Ovary (tissue), 9 donors: ENCODE measurements around the gene CHMP4A. TPM values are rescaled to one million over a fixed set of nuclear protein-coding genes. Genes with fewer than 3 reads are reported as not detected.
A peak's percentile ranks its signal among the peaks of the same experiment; 100 is the strongest.

ENCODE experiments used
- DNase-seq, 5 donors: peaks; one replicate each; pipeline ENCODE4 v3.0.0-alpha.2; 2019 to 2020
- H3K27ac ChIP-seq, 2 donors: fragments of 200-600 bp; one replicate each; pipeline versions ENCODE4 v1.5.1 to v1.8.0; 2019 to 2022
- H3K27me3 ChIP-seq: fragments of 200-600 bp; one replicate; pipeline ENCODE4 v1.8.0; 2022
- H3K36me3 ChIP-seq: fragments of 200-600 bp; sonication (generic); one replicate; pipeline ENCODE4 v1.5.1; 2019
- H3K4me1 ChIP-seq: one replicate; pipeline ENCODE4 v1.8.1; 2013; ENCODE audit warnings: mild to moderate bottlenecking, moderate library complexity; ENCODE audit not compliant: insufficient read depth
- H3K4me3 ChIP-seq: fragments of 200-600 bp; sonication (generic); one replicate; pipeline ENCODE4 v1.5.1; 2017
- H3K9me3 ChIP-seq, 2 donors: fragments of 200-600 bp in 1 of 2; sonication (generic) in 1 of 2; one replicate each; pipeline versions ENCODE4 v1.5.1 to v1.8.1; 2013 to 2019; ENCODE audit warnings: mild to moderate bottlenecking in 1 of 2, moderate library complexity in 1 of 2
- EP300 ChIP-seq: sonication (generic); formaldehyde crosslinking; IDR thresholded peaks from one replicate; pipeline ENCODE4 v1.6.1; 2017; ENCODE audit warnings: antibody characterized with exemption
- POLR2A ChIP-seq: fragments of 450-650 bp; IDR thresholded peaks from one replicate; pipeline ENCODE4 v1.6.1; 2017; ENCODE audit warnings: antibody characterized with exemption, mild to moderate bottlenecking, moderate library complexity
- WGBS, 3 donors: extraction: QIAGEN DNeasy Blood & Tissue Kit in 1 of 3; methylation state at CpG; one replicate each; pipeline versions ENCODE4 v1.1.5 to v1.1.7; 2013 to 2017; 5-methylcytosine and 5-hydroxymethylcytosine counted together
- intact Hi-C, 4 donors: fragments of 100-400 bp; cut with DNase I; formaldehyde crosslinking; loops; one replicate each; pipeline versions ENCODE4 v1.11.0 to v1.15.1; 2022 to 2023
- polyA plus RNA-seq, 2 donors: library from polyadenylated mRNA; stranded (reverse); fragments of 200-250 nt in 1 of 2; fragments of 350-450 nt in 1 of 2; fragmentation: Illumina TruSeq in 1 of 2; extraction: RNeasy Lipid Tissue Mini Kit (QIAGEN cat#74804) in 1 of 2; gene quantifications; one replicate each; pipeline ENCODE4 v1.2.3, GENCODE V29; 2013 to 2014
- total RNA-seq, 7 donors: library from RNA; depleted of rRNA in 2 of 7; stranded (reverse); fragments of >200 nt in 2 of 7; fragmentation: NEBNext Ultra II Directional in 3 of 7; extraction: Animal tissue kit (Norgen Biotek cat#: 25700) in 3 of 7; gene quantifications; one replicate each; pipeline versions ENCODE4 v1.1.0 to v1.2.4, GENCODE V29; 2016 to 2023
- TF ChIP-seq, protein P1 (sequence below), 3 donors: fragments of 450-650 bp in 2 of 3; fragments of 200-600 bp in 1 of 3; IDR thresholded peaks; one replicate each; pipeline versions ENCODE4 v1.5.1 to v1.8.0; 2016 to 2022; ENCODE audit warnings: antibody characterized with exemption in 3 of 3, mild to moderate bottlenecking in 1 of 3
- donor health status: DM: no; HTN: no; CAD: no; lungs with moderate emphysema.
- donor health status: DM: no; HTN: no; CAD: no.
- donor health status: Bipolar disorder and iron deficiency.
- donor health status: DM: yes; HTN: yes; CAD: no.
- donor health status: DM: no; HTN: no; CAD: no.
- donor health status: DM: yes; HTN: yes; CAD: no.

The CHMP4A gene
- total and polyA plus RNA-seq, 9 donors: 26.8 to 105 (median 41.7) TPM

DNA sequence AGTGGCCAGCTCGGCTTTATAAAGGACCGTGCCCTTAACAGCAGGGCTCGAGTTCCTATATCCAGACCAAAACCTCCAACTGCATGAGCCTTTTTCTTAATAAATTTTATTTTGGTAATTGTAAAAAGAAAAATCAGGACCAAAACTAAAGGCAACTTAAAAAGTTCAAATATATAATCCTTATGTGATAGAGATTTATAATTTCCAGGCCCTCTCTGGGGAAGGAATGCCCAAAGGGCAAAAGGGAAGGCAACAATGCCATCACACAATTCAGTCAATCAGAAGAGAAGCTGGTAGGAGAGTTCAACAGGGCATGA is 24.3 kb downstream of the CHMP4A start:
- Histone ChIP-seq H3K27ac (no peak overlapping the region), H3K36me3 (no peaks in the 10 kb centered on the region), H3K27me3 (no peaks in the 10 kb centered on the region), H3K4me3 (no peak overlapping the region), H3K4me1 (peaks cover 2% of the 10 kb centered on the region), H3K9me3 (no peaks in the 10 kb centered on the region)
- DNase-seq: no peak
- TF ChIP-seq POLR2A: no peak
- TF ChIP-seq, protein P1, sequence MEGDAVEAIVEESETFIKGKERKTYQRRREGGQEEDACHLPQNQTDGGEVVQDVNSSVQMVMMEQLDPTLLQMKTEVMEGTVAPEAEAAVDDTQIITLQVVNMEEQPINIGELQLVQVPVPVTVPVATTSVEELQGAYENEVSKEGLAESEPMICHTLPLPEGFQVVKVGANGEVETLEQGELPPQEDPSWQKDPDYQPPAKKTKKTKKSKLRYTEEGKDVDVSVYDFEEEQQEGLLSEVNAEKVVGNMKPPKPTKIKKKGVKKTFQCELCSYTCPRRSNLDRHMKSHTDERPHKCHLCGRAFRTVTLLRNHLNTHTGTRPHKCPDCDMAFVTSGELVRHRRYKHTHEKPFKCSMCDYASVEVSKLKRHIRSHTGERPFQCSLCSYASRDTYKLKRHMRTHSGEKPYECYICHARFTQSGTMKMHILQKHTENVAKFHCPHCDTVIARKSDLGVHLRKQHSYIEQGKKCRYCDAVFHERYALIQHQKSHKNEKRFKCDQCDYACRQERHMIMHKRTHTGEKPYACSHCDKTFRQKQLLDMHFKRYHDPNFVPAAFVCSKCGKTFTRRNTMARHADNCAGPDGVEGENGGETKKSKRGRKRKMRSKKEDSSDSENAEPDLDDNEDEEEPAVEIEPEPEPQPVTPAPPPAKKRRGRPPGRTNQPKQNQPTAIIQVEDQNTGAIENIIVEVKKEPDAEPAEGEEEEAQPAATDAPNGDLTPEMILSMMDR (IDR thresholded peaks at IDR 0.05): no peak
- no peak for TF ChIP-seq EP300
- WGBS, 3 donors: 0 to 1% (median 0%) methylated on average over 3 of the region's 3 CpGs
- intact Hi-C loops: no loop called here

DNA sequence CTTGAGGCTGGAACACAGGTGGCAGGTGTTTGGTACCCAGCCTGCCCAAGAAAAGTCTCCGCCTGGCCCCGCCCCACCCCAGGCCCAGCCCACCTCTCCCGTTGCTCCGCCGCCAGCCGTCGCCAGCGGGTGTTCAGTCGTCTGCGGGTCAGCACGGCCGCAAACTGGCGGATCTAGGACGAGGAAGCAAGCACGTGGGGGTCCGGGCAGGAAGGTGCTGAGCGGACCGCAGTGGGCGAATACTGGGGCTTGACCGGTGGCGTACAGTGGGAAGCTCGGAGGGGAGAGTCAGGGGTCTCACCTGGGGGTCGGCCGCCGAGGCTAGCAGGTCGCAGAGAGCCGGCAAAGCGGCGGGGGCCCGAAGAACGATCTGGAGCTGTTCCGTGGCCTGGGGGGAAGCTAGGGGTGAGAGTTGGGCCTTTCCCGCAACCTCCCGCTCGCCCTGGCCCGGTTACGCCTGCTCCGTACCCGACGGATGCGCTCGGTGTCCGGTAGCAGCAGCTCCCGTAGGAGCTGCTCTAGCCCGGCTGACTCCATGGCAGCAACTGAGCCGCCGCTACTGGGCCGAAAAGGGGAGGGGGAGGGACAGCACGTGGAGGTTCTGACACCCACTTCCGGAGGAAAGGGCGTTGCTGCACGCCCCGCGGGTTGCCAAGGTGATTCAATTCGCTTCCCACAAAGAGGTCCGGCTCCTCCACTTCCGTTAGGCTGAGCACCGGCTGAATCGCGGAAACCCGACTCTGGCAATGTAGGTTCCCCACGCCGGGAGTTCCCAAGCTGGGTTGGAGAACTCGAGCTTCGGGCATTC is 24.8 kb downstream of the CHMP4A start, which contains the start of gene IPO4:
TSS of gene IPO4 (minus strand) at position 566 of the 808 bp plus-strand sequence. CDS start at position 537, 29 bp downstream.
- Histone ChIP-seq H3K27me3 (no peaks in the 10 kb centered on the region), H3K9me3 (no peaks in the 10 kb centered on the region), H3K4me1 (peaks cover 2% of the 10 kb centered on the region), H3K4me3 (peak within 1 kb of the TSS; percentile 45), H3K27ac (no peak within 1 kb of the TSS), H3K36me3 (no peaks in the 10 kb centered on the region)
- peak; percentile 95 to 97 (median 96) for DNase-seq
- WGBS, 3 donors: 0 to 1% (median 0%) methylated on average over 48 to 65 of the region's 65 CpGs
- intact Hi-C loops: no loop called here
- TF ChIP-seq EP300 (no peak), POLR2A (peak; percentile 40)
- TF ChIP-seq, protein P1 (IDR thresholded peaks at IDR 0.05): no peak

DNA sequence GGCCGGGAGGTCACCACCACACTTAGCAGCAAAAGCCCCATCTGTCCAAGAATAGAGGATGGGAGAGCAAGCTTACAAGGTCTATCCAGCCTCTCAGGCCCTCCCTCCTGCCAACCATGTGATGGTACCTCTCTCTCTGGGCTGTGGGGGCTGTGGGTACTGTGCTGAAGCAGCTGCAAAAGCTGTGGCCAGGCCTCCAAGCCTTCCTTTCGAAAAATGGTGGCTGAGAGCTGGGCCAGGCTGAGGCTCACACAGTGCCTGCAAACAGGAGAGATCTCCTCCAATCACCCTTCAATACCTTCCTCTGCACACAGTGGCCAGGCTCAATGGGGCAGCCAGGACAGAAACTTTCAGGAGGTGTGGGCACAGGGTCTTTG is 25.8 kb downstream of the CHMP4A start:
- no peaks in the 10 kb centered on the region for H3K36me3 ChIP-seq
- 70 to 82% (median 72%) methylated on average over 2 of the region's 2 CpGs for WGBS, 3 donors
- H3K4me1 ChIP-seq: peaks cover 2% of the 10 kb centered on the region
- TF ChIP-seq, protein P1 (IDR thresholded peaks at IDR 0.05): no peak
- TF ChIP-seq EP300 (no peak), POLR2A (no peak)
- no peaks in the 10 kb centered on the region for H3K9me3 ChIP-seq
- intact Hi-C loops: no loop called here
- DNase-seq: no peak
- no peak overlapping the region for H3K4me3 ChIP-seq
- H3K27ac ChIP-seq: no peak overlapping the region
- no peaks in the 10 kb centered on the region for H3K27me3 ChIP-seq

DNA sequence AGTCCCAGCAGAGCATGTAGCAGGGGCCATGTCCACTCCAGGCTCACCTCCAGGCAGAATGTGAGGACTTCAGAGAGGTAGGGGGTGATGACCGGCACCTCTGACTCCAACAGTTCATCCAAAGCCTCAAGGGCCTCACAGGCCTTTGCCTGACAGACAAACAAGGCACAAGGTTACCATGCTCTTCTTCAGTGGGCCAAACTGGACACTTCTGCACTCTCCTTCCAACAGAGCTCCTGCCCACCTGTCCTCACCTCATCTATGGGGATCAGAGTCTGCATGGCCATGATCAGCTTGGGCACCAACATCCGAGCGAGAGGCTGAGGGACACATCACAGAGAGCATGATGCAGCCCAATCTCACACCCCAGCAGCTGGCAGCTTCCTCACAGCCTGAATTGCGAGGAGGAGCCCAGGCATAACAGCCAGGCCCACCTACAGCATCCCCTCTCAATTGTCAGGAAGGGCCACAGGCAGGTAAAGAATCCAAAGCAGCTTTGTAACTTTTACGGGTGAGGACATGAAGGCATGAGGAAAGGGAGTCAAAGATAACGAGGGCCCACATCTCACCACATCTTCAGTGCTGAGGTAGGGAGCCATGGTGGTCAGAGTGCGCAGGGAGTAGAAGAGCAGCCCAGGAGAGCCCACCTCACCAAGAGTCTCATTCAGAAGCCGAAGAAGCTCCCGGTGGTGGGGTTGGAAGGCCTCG is 26.3 kb downstream of the CHMP4A start:
- Histone ChIP-seq H3K27me3 (no peaks in the 10 kb centered on the region), H3K36me3 (no peaks in the 10 kb centered on the region), H3K4me3 (no peak overlapping the region), H3K9me3 (no peaks in the 10 kb centered on the region), H3K4me1 (peaks cover 2% of the 10 kb centered on the region), H3K27ac (no peak overlapping the region)
- 87 to 94% (median 88%) methylated on average over 10 of the region's 10 CpGs for WGBS, 3 donors
- DNase-seq: no peak
- intact Hi-C loops: no loop called here
- TF ChIP-seq EP300 (no peak), POLR2A (no peak)
- TF ChIP-seq, protein P1 (IDR thresholded peaks at IDR 0.05): no peak
